ENCODE data around the gene ZNF804A.
"Not testable (repeated sequence)": the region's sequence is repeated elsewhere in the genome, so short reads cannot be mapped to it uniquely, and the experiment has no call there.

ZNF804A gene

GRCh38 chr2:184728411-184728810 lies 130.1 kb downstream of the ZNF804A start:
- DNase-seq (ENCODE audit: low spot score): no peak

- DNase-seq (ENCODE audit: low spot score): no peak
These were observed 131.3 kb downstream of the ZNF804A start for GRCh38 chr2:184729581-184729980.

DNA sequence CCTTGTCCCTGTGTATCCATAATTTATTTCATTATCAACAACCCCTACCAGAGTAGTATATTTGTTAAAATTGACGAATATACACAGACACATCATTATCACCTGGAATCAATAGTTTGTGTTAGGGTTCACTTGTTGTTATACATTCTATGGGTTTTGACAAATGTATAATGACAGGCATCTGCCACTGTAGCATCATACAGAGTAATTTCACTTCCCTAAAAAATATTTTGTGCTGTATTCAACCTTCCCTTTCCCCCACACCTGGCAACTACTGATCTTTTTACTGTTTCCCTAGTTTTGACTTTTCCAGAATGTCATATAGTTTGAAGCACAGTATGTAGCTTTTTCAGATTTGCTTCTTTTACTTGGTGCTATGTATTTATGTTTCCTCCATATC lies 132.0 kb downstream of the ZNF804A start:
- no peak for DNase-seq (ENCODE audit: low spot score)

DNA sequence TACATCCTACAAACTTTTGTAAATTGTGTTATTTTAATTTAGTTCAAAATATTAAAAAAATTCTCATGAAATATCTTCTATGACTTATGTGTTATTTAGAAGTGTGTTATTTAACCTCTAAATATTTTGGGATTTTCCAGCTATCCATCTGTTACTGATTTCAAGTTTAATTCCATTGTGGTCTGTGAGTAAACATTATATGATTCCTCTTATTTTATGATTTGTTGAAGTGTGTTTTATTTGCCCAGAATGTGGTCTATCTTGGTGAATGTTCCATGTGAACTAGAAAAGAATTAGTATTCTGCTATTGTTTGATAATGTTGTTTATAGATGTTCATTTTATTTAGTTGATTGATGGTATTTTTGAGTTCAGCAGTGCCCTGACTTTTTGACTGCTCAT lies 136.0 kb downstream of the ZNF804A start:
- no peak for DNase-seq (ENCODE audit: low spot score)

DNA sequence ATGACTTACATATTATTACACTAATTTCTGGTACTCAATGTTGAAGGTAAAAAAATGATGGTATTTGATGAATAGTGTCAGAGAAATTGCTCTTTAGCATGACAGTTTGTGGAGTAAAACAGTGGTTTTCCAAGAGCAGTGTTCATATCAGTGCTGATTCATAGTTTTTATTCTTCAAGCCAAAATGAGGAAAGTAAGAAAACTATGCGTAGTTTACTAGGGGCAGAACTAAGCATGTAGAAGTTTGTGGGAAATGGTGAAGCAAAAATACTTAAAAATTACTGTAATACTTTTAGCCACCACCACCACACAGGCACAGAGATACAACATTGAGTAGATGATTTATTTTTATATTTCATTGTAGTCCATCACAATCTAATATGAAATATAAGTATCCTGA lies 137.3 kb downstream of the ZNF804A start:
- no peak for DNase-seq (ENCODE audit: low spot score)

GRCh38 chr2:184743096-184743495 lies 144.8 kb downstream of the ZNF804A start:
- DNase-seq (ENCODE audit: low spot score): no peak

GRCh38 chr2:184756161-184756560 lies 157.8 kb downstream of the ZNF804A start:
- no peak for DNase-seq (ENCODE audit: low spot score)

DNA sequence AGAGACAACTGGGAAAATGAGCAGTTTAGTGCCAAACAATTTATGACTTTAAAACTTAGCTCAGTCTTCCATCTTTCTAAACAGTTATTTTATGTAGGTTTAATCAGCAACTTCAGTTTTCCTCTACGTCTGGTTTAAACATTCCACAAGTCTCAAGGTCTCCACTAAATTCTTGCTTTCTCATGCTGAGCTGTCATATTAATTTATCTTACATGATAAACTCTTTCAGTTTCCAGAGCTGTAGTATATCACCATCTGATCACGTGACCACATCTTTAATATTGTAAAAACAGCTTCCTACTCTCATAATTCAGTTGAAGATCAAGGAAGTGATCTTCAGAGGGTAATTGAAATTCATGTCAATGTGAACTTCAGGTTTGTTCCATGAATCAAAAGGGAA lies 158.6 kb downstream of the ZNF804A start:
- no peak for DNase-seq (ENCODE audit: low spot score)

DNA sequence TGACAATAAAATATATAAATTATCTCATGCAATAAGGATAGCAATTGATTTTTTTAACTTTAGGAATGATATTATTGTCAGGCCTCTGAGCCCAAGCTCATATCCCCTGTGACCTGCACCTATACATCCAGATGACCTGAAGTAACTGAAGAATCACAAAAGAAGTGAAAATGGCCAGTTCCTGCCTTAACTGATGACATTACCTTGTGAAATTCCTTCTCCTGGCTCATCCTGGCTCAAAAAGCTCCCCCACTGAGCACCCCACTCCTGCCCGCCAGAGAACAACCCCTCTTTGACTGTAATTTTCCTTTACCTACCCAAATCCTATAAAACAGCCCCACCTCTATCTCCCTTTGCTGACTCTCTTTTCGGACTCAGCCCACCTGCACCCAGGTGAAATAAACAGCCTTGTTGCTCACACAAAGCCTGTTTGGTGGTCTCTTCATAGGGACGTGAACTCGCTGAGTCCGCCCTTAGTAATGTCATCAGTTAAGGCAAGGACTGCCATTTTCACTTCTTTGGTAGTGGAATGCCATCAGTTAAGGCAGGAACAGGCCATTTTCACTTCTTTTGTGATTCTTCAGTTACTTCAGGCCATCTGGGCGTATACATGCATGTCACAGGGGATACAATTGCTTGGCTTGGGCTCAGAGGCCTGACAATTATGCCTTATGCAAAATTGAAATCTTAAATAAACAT lies 161.4 kb downstream of the ZNF804A start:
- not testable (repeated sequence) for DNase-seq (ENCODE audit: low spot score)

DNA sequence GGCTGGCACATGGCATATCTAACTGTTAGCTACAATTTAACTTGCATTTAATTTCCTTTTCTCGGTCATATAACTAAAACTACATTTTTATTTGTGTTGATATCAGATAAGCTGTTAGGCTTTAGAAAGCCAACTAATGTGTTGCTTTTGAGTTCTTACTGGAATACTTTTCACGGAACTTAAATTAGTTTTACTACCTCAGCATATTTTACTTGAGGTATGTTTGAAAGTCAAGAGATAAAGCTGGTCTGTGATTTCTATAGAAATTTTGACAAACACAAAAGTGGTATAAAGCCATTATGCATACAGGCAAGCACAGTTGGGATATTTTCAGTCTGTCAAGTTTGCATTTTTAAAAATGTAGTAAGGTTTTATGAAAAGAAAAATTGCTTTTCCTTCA lies 162.6 kb downstream of the ZNF804A start:
- no peak for DNase-seq (ENCODE audit: low spot score)

DNA sequence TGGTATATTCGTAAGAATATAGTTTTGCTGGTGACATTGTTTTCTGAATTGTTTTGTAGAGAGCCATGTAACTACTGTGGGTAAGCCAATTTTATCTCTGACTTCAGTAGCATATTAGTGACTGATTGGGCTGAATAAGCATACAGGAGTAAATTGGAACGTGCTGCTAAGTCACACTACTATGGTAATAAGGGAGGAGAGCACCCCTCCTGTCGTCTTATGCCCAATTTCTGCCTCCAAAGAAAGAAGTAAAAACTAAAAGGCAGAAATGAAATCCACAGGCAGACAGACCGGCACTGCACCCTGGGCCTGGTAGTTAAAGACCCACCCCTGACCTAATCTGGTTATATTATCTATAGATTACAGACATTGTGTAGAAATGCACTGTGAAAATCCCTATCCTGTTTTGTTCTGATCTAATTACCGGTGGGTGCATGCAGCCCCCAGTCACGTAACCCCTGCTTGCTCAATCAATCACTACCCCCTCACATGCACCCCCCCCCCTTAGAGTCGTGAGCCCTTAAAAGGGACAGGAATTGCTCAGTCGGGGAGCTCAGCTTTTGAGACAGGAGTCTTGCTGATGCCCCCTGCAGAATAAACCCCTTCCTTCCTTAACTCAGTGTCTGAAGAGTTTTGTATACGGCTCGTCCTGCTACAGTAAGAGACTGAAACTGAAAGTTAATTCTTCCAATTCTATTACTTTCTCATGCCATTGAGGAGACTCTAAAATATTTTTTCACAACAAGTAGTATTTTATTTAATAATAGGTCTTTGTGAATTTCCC lies 167.0 kb downstream of the ZNF804A start:
- DNase-seq (ENCODE audit: low spot score): no peak

DNA sequence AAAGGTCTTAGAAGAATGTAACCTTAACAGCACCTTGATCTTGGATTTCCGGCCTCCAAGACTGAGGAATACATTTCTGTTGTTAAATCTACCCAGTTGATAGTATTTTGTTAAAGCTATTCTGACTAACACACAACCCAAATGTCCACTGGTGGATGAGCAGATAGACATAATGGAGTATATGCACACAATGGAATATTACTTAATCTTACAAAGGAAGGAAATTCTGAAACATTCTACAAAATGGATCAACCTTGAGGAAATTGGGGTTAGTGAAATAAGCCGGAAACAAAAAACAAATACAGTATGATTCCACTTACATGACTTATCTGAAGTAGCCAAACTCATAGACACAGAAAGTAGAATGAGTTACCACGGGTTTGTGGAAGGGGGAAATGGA lies 168.7 kb downstream of the ZNF804A start:
- DNase-seq (ENCODE audit: low spot score): no peak

DNA sequence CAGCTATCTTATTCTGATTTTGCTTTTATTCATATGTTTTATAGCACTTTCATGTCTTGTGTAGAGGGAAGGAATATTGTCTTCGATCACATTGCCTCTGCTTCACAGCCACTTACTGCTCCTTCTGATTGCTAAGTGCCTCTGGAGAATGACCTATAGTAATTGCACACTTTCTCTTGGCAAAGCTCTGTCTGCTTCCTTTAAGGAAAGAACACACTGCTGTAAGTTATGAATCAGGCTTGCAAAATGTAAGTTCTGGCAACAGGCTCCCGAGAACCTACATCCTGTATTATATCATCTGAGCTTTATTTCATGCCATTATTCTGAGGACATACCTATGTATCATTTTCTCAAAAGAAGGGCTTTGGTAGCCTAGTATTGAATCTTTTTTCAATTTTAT lies 170.7 kb downstream of the ZNF804A start:
- no peak for DNase-seq (ENCODE audit: low spot score)

DNA sequence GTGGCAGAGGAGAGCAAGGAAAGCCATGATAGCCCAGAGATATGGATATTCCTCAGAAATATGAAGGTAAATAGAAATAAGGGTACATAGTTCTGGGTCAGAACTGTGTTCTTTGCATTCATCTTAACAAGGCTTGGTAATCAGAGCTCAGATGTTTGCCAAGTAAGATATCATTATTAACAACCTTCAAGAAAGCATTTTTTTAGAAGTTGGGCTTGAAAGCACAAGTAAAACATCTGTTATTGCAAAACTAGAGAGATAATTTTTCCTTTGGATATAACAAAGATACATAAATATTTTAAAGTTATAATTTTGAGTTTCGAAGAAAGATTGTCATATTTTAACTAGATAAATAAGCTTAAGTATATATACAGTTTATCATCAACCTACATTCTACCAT lies 171.4 kb downstream of the ZNF804A start:
- no peak for DNase-seq (ENCODE audit: low spot score)

- DNase-seq (ENCODE audit: low spot score): no peak
These were observed 181.4 kb downstream of the ZNF804A start for GRCh38 chr2:184779777-184780176.

DNA sequence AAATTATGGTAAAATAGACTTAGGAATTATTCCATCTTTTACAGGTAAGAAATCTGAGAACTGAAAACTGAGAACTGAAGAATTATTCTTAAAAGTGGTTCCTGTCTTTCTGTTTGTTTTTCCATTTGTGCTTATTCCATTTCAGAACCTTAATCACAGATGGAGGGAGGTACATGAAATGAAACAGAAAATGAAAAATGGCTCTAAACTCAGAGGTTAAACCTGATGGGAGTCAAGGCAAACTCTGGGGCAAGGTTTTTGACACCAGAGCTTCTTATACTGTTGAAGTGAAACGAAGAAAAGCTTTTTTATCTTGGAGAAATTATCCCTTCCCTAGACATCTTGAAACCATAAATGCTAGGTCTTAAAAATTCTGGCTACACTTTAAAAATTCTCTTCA lies 182.1 kb downstream of the ZNF804A start:
- no peak for DNase-seq (ENCODE audit: low spot score)

DNA sequence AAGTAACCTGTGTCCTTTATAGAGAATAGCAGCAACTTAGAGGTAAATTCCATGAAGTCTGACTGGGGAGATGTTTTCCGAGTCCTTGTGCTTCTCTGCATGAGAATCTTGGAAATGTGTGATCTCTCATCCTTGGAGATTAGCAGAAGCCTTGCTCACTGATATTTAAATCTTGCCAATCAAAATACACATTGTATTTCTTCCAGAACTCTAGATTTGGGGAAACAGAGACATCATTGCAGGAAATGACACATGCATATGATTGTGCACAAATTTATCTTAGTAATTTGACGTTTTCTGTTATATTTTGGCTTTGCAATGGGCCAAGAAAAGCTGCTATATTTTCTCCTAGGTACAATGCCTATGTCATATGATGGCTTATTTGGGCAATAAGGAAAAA lies 182.6 kb downstream of the ZNF804A start:
- DNase-seq (ENCODE audit: low spot score): no peak

GRCh38 chr2:184783576-184783975 lies 185.2 kb downstream of the ZNF804A start:
- DNase-seq (ENCODE audit: low spot score): no peak

GRCh38 chr2:184793176-184793575 lies 194.8 kb downstream of the ZNF804A start:
- DNase-seq (ENCODE audit: low spot score): no peak

DNA sequence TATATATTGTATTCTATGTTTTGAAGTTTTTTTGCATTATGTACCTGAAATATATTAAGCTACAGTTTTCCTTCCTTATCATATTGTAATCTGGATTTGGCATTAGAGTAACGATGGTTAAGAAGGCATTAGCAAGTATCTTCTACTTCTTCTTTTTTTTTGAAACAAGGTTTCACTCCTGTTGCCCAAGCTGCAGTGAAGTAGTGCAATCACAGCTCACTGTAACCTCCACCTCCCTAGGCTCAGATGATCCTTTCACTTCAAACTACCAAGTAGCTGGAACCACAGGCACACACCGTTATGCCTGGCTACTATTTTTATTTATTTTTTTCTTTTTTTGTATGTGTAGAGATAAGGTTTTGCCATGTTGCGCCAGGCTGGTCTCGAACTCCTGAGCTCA lies 201.1 kb downstream of the ZNF804A start:
- no peak for DNase-seq (ENCODE audit: low spot score)

- no peak for DNase-seq (ENCODE audit: low spot score)
These were observed 216.1 kb downstream of the ZNF804A start for GRCh38 chr2:184814421-184814820.

DNA sequence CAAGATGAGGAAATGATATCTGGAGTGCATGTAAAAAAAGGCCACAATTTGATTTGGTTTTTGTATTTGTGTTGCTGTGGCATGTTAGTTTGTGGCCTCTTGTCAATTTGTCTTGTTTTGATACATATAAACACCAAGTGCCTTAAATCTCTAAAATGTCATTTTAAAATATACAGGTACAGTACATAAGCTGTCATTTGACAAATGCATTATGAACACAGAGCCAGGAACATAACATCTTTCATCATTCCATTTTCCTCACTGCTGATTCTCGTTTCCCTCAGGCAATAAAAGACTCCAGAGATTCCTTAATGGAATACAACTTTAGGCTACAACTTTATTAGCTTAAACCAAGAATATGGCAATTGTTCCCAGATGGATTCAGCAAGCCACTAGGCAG lies 217.5 kb downstream of the ZNF804A start:
- DNase-seq (ENCODE audit: low spot score): no peak

DNA sequence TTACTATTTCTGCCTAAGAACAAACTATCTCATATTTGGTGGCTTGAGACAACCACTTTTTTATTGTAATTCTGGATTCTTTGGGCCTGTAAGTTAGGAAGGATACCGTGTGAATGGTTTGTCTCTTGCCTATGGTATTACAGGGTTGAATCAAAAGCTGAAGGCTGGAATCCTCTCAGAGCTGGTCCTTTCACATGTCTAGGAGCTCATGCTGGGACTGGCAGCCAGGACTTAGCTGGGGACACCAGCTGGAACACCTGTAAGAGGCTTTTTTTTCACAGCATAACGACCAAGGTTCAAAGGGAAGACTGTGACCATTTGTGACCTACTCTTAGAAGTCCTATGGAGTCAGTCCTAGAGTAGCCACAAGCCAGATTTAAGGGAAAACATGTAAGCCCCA lies 226.3 kb downstream of the ZNF804A start:
- no peak for DNase-seq (ENCODE audit: low spot score)

GRCh38 chr2:184830531-184830930 lies 232.2 kb downstream of the ZNF804A start:
- no peak for DNase-seq (ENCODE audit: low spot score)
